ENCODE measurements around the gene C6orf62. TPM values are rescaled to one million over a fixed set of nuclear protein-coding genes. Genes with fewer than 3 reads are reported as not detected.
"Not testable (repeated sequence)": the region's sequence is repeated elsewhere in the genome, so short reads cannot be mapped to it uniquely, and the experiment has no call there.

Gene C6orf62
- total RNA-seq, 1 donor from 2014 or later: 79.7 TPM

- H3K36me3 Mint-ChIP-seq (ENCODE audit: unreplicated experiment): peaks cover 62% of the 10 kb centered on the region
- no peaks in the 10 kb centered on the region for H3K27me3 Mint-ChIP-seq (ENCODE audit: unreplicated experiment)
- no peak for DNase-seq (ENCODE audit: extremely low spot score, unreplicated experiment)
- no peaks in the 10 kb centered on the region for H3K9me3 Mint-ChIP-seq (ENCODE audit: unreplicated experiment)
- no peak for TF ChIP-seq CTCF (IDR thresholded peaks at IDR 0.05)
- peaks cover 1% of the 10 kb centered on the region for H3K4me1 Mint-ChIP-seq (ENCODE audit: unreplicated experiment)
- no peak overlapping the region for H3K4me3 Mint-ChIP-seq (ENCODE audit: unreplicated experiment)
- H3K27ac Mint-ChIP-seq (ENCODE audit: unreplicated experiment): no peak overlapping the region
Measured at GRCh38 chr6:24704468-24704867, 14.5 kb downstream of the C6orf62 start.

- Mint-ChIP-seq H3K27ac (ENCODE audit: unreplicated experiment) (no peak overlapping the region), H3K27me3 (ENCODE audit: unreplicated experiment) (no peaks in the 10 kb centered on the region), H3K4me1 (ENCODE audit: unreplicated experiment) (peaks cover 1% of the 10 kb centered on the region), H3K36me3 (ENCODE audit: unreplicated experiment) (peaks cover 55% of the 10 kb centered on the region), H3K9me3 (ENCODE audit: unreplicated experiment) (no peaks in the 10 kb centered on the region), H3K4me3 (ENCODE audit: unreplicated experiment) (no peak overlapping the region)
- DNase-seq (ENCODE audit: extremely low spot score, unreplicated experiment): no peak
- TF ChIP-seq CTCF (IDR thresholded peaks at IDR 0.05): no peak
Measured at GRCh38 chr6:24702720-24703282, 16.2 kb downstream of the C6orf62 start.

- peaks cover 28% of the 10 kb centered on the region for H3K36me3 Mint-ChIP-seq (ENCODE audit: unreplicated experiment)
- H3K4me3 Mint-ChIP-seq (ENCODE audit: unreplicated experiment): no peak overlapping the region
- no peaks in the 10 kb centered on the region for H3K27me3 Mint-ChIP-seq (ENCODE audit: unreplicated experiment)
- peaks cover 1% of the 10 kb centered on the region for H3K4me1 Mint-ChIP-seq (ENCODE audit: unreplicated experiment)
- TF ChIP-seq CTCF (IDR thresholded peaks at IDR 0.05): no peak
- H3K9me3 Mint-ChIP-seq (ENCODE audit: unreplicated experiment): no peaks in the 10 kb centered on the region
- H3K27ac Mint-ChIP-seq (ENCODE audit: unreplicated experiment): no peak overlapping the region
- no peak for DNase-seq (ENCODE audit: extremely low spot score, unreplicated experiment)
Measured at GRCh38 chr6:24699521-24700359, 19.2 kb downstream of the C6orf62 start.

- TF ChIP-seq CTCF (IDR thresholded peaks at IDR 0.05): no peak
- H3K27ac Mint-ChIP-seq (ENCODE audit: unreplicated experiment): no peak overlapping the region
- no peaks in the 10 kb centered on the region for H3K4me1 Mint-ChIP-seq (ENCODE audit: unreplicated experiment)
- H3K4me3 Mint-ChIP-seq (ENCODE audit: unreplicated experiment): no peak overlapping the region
- no peak for DNase-seq (ENCODE audit: extremely low spot score, unreplicated experiment)
- H3K27me3 Mint-ChIP-seq (ENCODE audit: unreplicated experiment): no peaks in the 10 kb centered on the region
- H3K9me3 Mint-ChIP-seq (ENCODE audit: unreplicated experiment): no peaks in the 10 kb centered on the region
- H3K36me3 Mint-ChIP-seq (ENCODE audit: unreplicated experiment): peaks cover 7% of the 10 kb centered on the region
Measured at GRCh38 chr6:24696097-24696496, 22.9 kb downstream of the C6orf62 start.

- H3K4me3 Mint-ChIP-seq (ENCODE audit: unreplicated experiment); H3K9me3 Mint-ChIP-seq (ENCODE audit: unreplicated experiment); DNase-seq (ENCODE audit: extremely low spot score, unreplicated experiment); H3K36me3 Mint-ChIP-seq (ENCODE audit: unreplicated experiment); H3K4me1 Mint-ChIP-seq (ENCODE audit: unreplicated experiment); H3K27me3 Mint-ChIP-seq (ENCODE audit: unreplicated experiment); H3K27ac Mint-ChIP-seq (ENCODE audit: unreplicated experiment): not testable (repeated sequence)
- peak; percentile 65 for TF ChIP-seq CTCF (IDR thresholded peaks at IDR 0.05)
Measured at GRCh38 chr6:24695635-24696034, 23.3 kb downstream of the C6orf62 start.
